ENCODE data around the gene ALX4.

ALX4 gene

DNA sequence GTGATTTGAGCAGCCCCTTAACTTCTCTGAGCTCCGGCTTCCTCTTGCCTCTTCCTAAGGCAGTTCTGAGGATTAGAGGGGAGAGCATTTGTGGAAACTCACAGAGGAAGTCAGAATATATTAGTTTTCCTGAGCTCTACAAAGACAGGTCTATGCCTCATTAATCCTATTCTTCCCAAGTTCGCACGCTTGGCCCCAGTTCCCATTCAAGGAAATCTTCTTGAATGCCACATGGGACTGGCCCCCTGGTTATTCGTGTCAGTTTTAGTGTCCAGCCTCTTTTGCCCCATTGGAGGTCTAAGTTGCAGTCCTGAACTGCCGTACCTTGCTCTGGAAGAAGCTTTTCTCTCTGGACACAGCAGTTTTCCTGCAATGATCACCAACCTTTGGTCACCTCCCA, 37.6 kb upstream of the ALX4 start:
- 90 to 91% methylated on average over 4 to 5 of the region's 5 CpGs for WGBS, 2 experiments (ENCODE audit: insufficient coverage in 2 of 2)
- H3K4me3 ChIP-seq (ENCODE audit: extremely low read depth, insufficient read depth, low read length, poor library complexity, severe bottlenecking), result no peak overlapping the region
- H3K36me3 ChIP-seq (ENCODE audit: control insufficient read depth, insufficient read depth, low read length), result no peaks in the 10 kb centered on the region

DNA sequence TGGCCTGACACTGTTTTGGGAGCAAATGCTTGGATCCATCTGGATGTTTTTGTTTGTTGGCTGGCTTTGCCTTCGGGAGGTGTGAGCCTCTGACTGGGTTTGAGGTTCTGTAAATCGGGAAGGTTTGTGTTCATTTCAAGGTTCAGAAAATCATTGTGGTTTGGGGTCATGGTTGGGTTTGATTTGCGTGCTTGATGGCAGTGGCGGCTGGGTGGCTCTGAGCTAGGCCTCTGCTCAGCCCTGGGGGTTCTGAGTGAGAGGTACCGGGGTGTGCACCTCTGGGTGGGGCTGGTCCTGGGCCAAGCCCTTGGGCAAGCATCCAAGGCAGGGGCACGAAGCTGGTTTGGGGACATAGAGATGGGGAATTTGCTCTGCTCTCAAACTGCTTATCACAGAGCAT, 37.0 kb upstream of the ALX4 start:
- no peak overlapping the region for H3K27ac ChIP-seq (ENCODE audit: low read depth, low read length, severe bottlenecking)
- H3K4me3 ChIP-seq (ENCODE audit: extremely low read depth, insufficient read depth, low read length, poor library complexity, severe bottlenecking), result no peak overlapping the region
- H3K9me3 ChIP-seq (ENCODE audit: control insufficient read depth, low read length), result no peaks in the 10 kb centered on the region
- H3K36me3 ChIP-seq (ENCODE audit: control insufficient read depth, insufficient read depth, low read length), result no peaks in the 10 kb centered on the region
- WGBS, 2 experiments (ENCODE audit: insufficient coverage in 2 of 2), result 93% methylated on average over 4 to 5 of the region's 6 CpGs
- H3K4me1 ChIP-seq (ENCODE audit: control insufficient read depth, insufficient read depth, low read length, poor library complexity, severe bottlenecking), result no peaks in the 10 kb centered on the region

More for the DNA sequence above, 37.6 kb upstream of the ALX4 start:
- Histone ChIP-seq H3K9me3 (ENCODE audit: control insufficient read depth, low read length) (no peaks in the 10 kb centered on the region), H3K4me1 (ENCODE audit: control insufficient read depth, insufficient read depth, low read length, poor library complexity, severe bottlenecking) (no peaks in the 10 kb centered on the region), H3K27ac (ENCODE audit: low read depth, low read length, severe bottlenecking) (no peak overlapping the region)

DNA sequence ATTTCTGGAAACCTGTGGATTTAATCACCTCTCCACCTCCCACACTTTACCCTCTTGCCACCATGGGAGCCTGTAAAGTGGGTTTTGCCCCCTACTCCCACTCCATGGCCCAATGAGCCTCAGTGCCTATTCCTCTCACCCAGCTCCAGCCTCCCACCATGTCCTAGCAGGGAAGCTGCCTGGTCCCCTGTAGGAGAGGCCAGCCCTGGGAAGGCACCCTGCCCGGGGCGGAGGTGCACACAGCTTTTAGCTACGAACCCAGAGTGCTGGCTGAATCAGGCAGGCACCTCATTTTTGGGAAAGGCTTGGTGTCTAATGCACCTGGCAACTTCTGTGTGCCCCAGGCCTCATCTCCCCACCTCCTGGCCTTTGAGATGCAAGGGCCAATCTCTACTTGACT, 35.8 kb upstream of the ALX4 start:
- 92 to 97% methylated on average over 3 of the region's 3 CpGs for WGBS, 2 experiments (ENCODE audit: insufficient coverage in 2 of 2)
- H3K27ac ChIP-seq (ENCODE audit: low read depth, low read length, severe bottlenecking), result no peak overlapping the region
- no peaks in the 10 kb centered on the region for H3K36me3 ChIP-seq (ENCODE audit: control insufficient read depth, insufficient read depth, low read length)
- H3K9me3 ChIP-seq (ENCODE audit: control insufficient read depth, low read length), result no peaks in the 10 kb centered on the region
- H3K4me1 ChIP-seq (ENCODE audit: control insufficient read depth, insufficient read depth, low read length, poor library complexity, severe bottlenecking), result no peaks in the 10 kb centered on the region
- no peak overlapping the region for H3K4me3 ChIP-seq (ENCODE audit: extremely low read depth, insufficient read depth, low read length, poor library complexity, severe bottlenecking)

DNA sequence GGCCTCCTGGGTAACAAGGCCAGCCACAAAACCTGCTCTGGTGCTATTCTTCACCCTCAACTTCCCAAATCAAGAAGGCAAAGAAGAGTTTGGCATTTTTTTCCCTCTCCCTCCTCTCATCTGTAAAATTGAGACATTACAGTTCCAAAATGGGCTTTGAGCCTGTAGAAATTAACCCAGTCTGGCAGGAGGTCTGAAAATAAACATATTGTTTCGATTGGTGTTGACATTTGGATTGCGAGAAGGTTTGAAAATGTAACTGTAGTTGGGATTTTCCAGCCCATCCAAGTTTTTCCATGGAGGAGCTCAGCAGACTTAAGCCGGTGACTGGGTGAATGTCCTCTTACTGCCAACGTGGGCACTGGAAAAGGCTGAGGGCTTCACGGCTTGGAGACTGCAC, 35.0 kb upstream of the ALX4 start:
- Histone ChIP-seq H3K9me3 (ENCODE audit: control insufficient read depth, low read length) (no peaks in the 10 kb centered on the region), H3K4me3 (ENCODE audit: extremely low read depth, insufficient read depth, low read length, poor library complexity, severe bottlenecking) (no peak overlapping the region), H3K36me3 (ENCODE audit: control insufficient read depth, insufficient read depth, low read length) (no peaks in the 10 kb centered on the region), H3K27ac (ENCODE audit: low read depth, low read length, severe bottlenecking) (no peak overlapping the region), H3K4me1 (ENCODE audit: control insufficient read depth, insufficient read depth, low read length, poor library complexity, severe bottlenecking) (no peaks in the 10 kb centered on the region)
- 88 to 92% methylated on average over 5 of the region's 5 CpGs for WGBS, 2 experiments (ENCODE audit: insufficient coverage in 2 of 2)

DNA sequence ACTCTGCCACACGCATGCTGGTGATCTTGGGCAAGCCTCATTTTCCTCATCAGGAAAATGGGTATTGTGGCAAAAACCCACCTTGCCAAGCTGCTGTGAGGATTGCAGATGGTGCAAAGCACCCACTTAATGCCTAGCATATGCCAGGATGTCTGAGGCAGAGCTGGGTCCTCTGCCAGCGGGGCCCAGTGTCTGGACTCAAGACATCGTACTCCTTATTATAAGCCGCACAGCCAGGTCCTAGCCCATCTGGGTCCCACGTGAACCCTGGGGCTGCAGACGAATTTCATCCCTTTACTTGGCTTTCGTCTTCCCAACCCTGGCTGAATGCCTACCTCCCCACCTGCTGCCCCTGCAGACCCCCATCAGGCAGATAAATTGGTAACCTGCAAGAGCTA, 34.5 kb upstream of the ALX4 start:
- no peak overlapping the region for H3K4me3 ChIP-seq (ENCODE audit: extremely low read depth, insufficient read depth, low read length, poor library complexity, severe bottlenecking)

DNA sequence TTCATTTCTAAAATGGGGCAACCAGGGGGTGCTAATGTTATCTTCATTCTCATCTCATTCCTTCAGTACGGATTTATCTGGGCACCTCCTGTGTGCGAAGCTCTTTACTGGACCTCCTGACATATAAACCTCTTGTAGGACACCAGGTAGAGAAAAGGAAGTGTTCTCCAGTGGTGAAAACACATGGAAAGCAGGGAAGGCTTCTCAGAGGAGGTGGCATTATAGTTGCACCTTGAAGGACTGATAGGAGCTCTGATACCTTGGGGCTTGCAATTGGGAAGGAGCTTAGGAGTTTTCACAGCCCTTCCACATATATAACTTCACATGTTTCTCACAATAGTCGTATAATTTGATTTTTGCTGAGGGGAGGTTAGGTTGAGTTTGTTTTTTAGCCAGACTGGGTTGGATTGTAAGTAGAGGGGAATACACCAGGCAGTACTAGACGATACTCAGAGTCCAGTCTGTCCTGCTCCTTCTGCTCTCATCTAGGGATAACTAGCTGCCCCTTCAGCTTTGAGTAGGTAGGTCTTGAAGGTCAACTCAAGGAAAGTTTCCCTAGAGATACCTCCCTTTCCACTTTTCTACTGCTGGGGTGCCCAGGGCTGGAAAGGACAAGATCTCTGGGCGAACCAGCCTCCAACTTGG, 34.0 kb upstream of the ALX4 start:
- Histone ChIP-seq H3K27ac (ENCODE audit: low read depth, low read length, severe bottlenecking) (no peak overlapping the region), H3K4me1 (ENCODE audit: control insufficient read depth, insufficient read depth, low read length, poor library complexity, severe bottlenecking) (no peaks in the 10 kb centered on the region), H3K4me3 (ENCODE audit: extremely low read depth, insufficient read depth, low read length, poor library complexity, severe bottlenecking) (no peak overlapping the region), H3K36me3 (ENCODE audit: control insufficient read depth, insufficient read depth, low read length) (no peaks in the 10 kb centered on the region), H3K9me3 (ENCODE audit: control insufficient read depth, low read length) (no peaks in the 10 kb centered on the region)
- WGBS, 2 experiments (ENCODE audit: insufficient coverage in 2 of 2), result 94 to 100% methylated on average over 1 to 2 of the region's 5 CpGs

More for the DNA sequence above, 34.5 kb upstream of the ALX4 start:
- Histone ChIP-seq H3K36me3 (ENCODE audit: control insufficient read depth, insufficient read depth, low read length) (no peaks in the 10 kb centered on the region), H3K4me1 (ENCODE audit: control insufficient read depth, insufficient read depth, low read length, poor library complexity, severe bottlenecking) (no peaks in the 10 kb centered on the region), H3K9me3 (ENCODE audit: control insufficient read depth, low read length) (no peaks in the 10 kb centered on the region), H3K27ac (ENCODE audit: low read depth, low read length, severe bottlenecking) (no peak overlapping the region)
- WGBS, 2 experiments (ENCODE audit: insufficient coverage in 2 of 2), result 90 to 97% methylated on average over 6 of the region's 7 CpGs

DNA sequence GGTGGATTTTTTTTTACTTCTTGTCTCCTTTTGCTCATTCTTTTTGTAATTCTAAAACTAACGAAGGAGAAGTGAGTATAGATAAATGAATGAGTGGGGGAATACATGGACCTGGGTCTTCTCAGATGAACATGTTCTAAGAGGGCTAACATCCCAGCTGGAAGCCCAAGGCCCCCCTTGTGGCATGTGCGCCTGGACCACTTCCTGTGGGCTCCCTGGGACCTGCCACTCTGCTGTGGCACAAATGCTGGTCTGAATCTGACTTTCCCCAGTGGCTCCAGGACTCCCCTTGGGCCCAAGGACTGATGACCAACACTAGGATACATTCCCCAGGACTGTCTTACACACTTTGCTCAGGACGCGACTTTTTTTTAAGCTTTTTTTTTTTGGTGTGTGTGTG, 32.7 kb upstream of the ALX4 start:
- WGBS, 2 experiments (ENCODE audit: insufficient coverage in 2 of 2), result 100% methylated on average over 1 of the region's 4 CpGs
- Histone ChIP-seq H3K4me3 (ENCODE audit: extremely low read depth, insufficient read depth, low read length, poor library complexity, severe bottlenecking) (no peak overlapping the region), H3K36me3 (ENCODE audit: control insufficient read depth, insufficient read depth, low read length) (no peaks in the 10 kb centered on the region), H3K27ac (ENCODE audit: low read depth, low read length, severe bottlenecking) (no peak overlapping the region), H3K9me3 (ENCODE audit: control insufficient read depth, low read length) (no peaks in the 10 kb centered on the region), H3K4me1 (ENCODE audit: control insufficient read depth, insufficient read depth, low read length, poor library complexity, severe bottlenecking) (no peaks in the 10 kb centered on the region)

DNA sequence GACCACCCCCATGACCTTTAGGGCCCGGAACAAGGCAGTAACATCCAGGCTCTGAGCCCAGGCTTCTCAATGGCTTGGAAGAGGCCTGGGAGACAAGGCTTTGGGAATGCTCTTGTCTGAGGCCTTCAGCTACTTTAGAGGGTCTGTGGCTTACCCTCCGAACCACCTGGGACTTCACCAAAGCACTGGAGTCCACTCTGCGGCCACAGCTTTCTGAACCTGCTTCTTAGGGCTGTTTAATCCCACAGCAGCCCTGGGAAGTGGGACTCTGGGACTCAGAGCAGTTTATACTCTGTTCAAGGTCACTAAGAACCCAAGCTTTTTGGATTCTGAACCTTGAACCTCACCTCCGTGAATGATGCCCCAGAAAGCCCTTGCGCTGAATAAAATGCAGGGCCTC, 30.7 kb upstream of the ALX4 start:
- WGBS, 2 experiments (ENCODE audit: insufficient coverage in 2 of 2), result 90 to 92% methylated on average over 5 of the region's 5 CpGs

DNA sequence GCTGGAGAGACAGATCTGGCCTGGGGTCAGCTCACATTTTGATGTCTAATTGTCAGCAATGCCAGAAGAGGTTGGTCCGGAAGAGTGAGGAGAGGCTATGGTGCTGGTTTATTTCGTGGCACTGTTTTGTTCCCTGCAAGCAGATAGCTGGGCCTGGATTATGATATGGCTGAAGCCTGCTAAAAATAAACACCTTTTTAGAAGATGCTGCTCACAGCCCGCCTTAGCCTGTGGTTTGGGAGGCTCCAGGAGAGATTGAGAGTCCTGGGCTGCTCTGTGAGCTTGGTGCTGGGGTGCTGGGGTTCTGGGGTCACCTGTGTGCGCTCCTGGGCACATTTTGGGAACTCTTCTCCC, 29.6 kb upstream of the ALX4 start:
- no peaks in the 10 kb centered on the region for H3K36me3 ChIP-seq (ENCODE audit: control insufficient read depth, insufficient read depth, low read length)
- WGBS, 2 experiments (ENCODE audit: insufficient coverage in 2 of 2), result 86 to 100% methylated on average over 1 to 3 of the region's 4 CpGs
- peaks cover 10% of the 10 kb centered on the region for H3K4me1 ChIP-seq (ENCODE audit: control insufficient read depth, insufficient read depth, low read length, poor library complexity, severe bottlenecking)
- no peaks in the 10 kb centered on the region for H3K9me3 ChIP-seq (ENCODE audit: control insufficient read depth, low read length)
- no peak overlapping the region for H3K27ac ChIP-seq (ENCODE audit: low read depth, low read length, severe bottlenecking)
- H3K4me3 ChIP-seq (ENCODE audit: extremely low read depth, insufficient read depth, low read length, poor library complexity, severe bottlenecking), result no peak overlapping the region

More for the DNA sequence above, 30.7 kb upstream of the ALX4 start:
- H3K9me3 ChIP-seq (ENCODE audit: control insufficient read depth, low read length), result no peaks in the 10 kb centered on the region
- no peaks in the 10 kb centered on the region for H3K36me3 ChIP-seq (ENCODE audit: control insufficient read depth, insufficient read depth, low read length)
- H3K27ac ChIP-seq (ENCODE audit: low read depth, low read length, severe bottlenecking), result no peak overlapping the region
- no peaks in the 10 kb centered on the region for H3K4me1 ChIP-seq (ENCODE audit: control insufficient read depth, insufficient read depth, low read length, poor library complexity, severe bottlenecking)
- H3K4me3 ChIP-seq (ENCODE audit: extremely low read depth, insufficient read depth, low read length, poor library complexity, severe bottlenecking), result no peak overlapping the region

DNA sequence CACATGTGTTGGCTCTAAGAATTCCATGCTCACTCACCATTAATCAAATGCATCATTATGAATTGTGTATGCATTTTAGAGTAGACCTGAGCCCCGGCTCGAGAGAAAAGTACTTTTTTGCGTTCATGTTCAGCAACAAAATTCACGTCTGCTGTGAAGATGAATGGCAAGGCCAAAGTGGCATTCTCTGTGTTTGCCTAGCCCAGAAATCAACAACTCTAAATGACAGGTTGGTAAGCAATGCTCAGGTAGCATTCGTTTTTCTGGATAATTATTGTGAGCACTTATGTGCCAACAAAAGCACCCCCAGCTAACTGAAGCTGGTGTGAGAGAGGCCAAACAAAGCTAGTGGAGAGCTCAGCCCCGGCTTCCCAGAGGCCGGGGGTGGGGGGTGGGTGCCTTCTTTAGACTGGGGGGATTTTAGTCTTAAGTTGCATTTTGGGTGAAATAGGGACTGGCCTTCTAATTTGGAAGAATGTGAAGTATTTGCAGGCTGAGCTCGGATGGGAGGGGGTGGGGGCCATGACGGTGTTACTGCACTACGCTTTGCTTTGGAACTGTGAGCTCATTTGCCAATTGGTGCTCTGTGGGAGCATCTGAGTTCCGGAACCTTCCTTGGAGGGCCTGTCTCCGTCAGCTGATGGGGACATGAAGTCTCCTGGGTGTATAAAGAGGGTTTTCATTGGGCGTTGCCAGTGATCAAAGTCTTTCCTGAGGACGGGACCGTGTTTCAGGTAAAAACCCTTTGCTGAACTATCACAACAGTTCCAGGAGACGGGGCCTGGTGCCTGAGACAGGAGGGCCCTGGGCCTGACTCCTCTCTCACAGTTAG, 29.0 kb upstream of the ALX4 start:
- Histone ChIP-seq H3K36me3 (ENCODE audit: control insufficient read depth, insufficient read depth, low read length) (no peaks in the 10 kb centered on the region), H3K4me3 (ENCODE audit: extremely low read depth, insufficient read depth, low read length, poor library complexity, severe bottlenecking) (no peak overlapping the region), H3K9me3 (ENCODE audit: control insufficient read depth, low read length) (no peaks in the 10 kb centered on the region), H3K4me1 (ENCODE audit: control insufficient read depth, insufficient read depth, low read length, poor library complexity, severe bottlenecking) (peaks cover 10% of the 10 kb centered on the region), H3K27ac (ENCODE audit: low read depth, low read length, severe bottlenecking) (no peak overlapping the region)
- 71 to 75% methylated on average over 9 to 13 of the region's 16 CpGs for WGBS, 2 experiments (ENCODE audit: insufficient coverage in 2 of 2)

DNA sequence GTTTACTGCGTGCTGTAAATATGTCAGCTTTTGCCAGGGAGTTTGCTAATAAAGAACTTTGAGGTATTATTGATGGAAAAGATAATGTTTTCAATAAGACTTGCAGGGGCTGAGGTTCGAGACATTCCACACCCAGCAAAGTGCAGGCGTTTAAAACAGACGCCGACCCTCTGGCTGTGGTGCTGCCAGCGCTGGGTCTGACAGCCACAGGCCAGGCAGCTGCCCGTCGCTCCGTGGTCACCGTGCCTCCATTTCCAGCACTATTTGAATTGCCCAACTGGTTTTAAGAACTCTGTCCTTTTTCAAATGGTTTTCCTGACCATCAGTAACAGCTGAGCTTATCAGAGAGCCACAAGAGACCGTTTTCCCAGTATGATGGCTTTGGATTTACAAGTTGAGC, 28.1 kb upstream of the ALX4 start:
- Histone ChIP-seq H3K36me3 (ENCODE audit: control insufficient read depth, insufficient read depth, low read length) (no peaks in the 10 kb centered on the region), H3K4me3 (ENCODE audit: extremely low read depth, insufficient read depth, low read length, poor library complexity, severe bottlenecking) (no peak overlapping the region), H3K27ac (ENCODE audit: low read depth, low read length, severe bottlenecking) (no peak overlapping the region), H3K4me1 (ENCODE audit: control insufficient read depth, insufficient read depth, low read length, poor library complexity, severe bottlenecking) (peaks cover 10% of the 10 kb centered on the region), H3K9me3 (ENCODE audit: control insufficient read depth, low read length) (no peaks in the 10 kb centered on the region)
- WGBS, 2 experiments (ENCODE audit: insufficient coverage in 2 of 2), result 35 to 42% methylated on average over 9 to 10 of the region's 11 CpGs
